GM12874 (cell line): ENCODE results near the gene SCEL.
A peak's percentile ranks its signal among the peaks of the same experiment; 100 is the strongest.

ENCODE experiments used
- TF ChIP-seq, protein P1 (sequence below): IDR thresholded peaks from 2 replicates; pipeline ENCODE4 v1.5.1; 2011; ENCODE audit warnings: low read depth, mild to moderate bottlenecking, control low read depth, low read length, moderate library complexity; ENCODE audit not compliant: insufficient read depth

SCEL gene, protein sequence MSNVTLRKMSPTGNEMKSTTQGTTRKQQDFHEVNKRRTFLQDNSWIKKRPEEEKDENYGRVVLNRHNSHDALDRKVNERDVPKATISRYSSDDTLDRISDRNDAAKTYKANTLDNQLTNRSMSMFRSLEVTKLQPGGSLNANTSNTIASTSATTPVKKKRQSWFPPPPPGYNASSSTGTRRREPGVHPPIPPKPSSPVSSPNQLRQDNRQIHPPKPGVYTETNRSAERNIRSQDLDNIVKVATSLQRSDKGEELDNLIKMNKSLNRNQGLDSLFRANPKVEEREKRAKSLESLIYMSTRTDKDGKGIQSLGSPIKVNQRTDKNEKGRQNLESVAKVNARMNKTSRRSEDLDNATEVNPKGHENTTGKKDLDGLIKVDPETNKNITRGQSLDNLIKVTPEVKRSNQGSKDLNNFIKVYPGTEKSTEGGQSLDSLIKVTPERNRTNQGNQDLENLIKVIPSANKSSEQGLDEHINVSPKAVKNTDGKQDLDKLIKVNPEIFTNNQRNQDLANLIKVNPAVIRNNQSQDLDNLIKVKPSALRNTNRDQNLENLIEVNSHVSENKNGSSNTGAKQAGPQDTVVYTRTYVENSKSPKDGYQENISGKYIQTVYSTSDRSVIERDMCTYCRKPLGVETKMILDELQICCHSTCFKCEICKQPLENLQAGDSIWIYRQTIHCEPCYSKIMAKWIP

DNA sequence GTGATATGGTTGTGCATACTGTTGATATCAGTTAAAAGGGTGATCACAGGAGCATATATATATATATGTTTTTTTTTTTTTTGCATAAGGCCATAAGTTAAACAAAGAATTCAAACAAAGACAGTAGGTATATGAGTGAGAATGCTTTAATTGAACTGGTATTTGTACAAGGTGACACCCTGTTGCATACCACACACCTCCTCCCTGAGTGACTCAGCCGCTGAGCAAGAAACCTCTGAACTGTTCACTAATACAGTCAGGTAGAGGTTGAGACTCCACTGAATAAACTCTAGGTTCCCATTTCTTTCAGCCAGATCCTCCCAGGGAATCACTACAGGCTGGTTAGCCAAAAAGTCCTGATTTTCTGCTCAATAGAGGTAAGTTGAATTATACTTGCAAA lies at the start of gene SCEL:
TSS of gene SCEL (plus strand) at position 259 of the 400 bp plus-strand sequence. CDS start 20,170 bp downstream, outside the sequence.
- TF ChIP-seq, protein P1, sequence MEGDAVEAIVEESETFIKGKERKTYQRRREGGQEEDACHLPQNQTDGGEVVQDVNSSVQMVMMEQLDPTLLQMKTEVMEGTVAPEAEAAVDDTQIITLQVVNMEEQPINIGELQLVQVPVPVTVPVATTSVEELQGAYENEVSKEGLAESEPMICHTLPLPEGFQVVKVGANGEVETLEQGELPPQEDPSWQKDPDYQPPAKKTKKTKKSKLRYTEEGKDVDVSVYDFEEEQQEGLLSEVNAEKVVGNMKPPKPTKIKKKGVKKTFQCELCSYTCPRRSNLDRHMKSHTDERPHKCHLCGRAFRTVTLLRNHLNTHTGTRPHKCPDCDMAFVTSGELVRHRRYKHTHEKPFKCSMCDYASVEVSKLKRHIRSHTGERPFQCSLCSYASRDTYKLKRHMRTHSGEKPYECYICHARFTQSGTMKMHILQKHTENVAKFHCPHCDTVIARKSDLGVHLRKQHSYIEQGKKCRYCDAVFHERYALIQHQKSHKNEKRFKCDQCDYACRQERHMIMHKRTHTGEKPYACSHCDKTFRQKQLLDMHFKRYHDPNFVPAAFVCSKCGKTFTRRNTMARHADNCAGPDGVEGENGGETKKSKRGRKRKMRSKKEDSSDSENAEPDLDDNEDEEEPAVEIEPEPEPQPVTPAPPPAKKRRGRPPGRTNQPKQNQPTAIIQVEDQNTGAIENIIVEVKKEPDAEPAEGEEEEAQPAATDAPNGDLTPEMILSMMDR, result no peak

DNA sequence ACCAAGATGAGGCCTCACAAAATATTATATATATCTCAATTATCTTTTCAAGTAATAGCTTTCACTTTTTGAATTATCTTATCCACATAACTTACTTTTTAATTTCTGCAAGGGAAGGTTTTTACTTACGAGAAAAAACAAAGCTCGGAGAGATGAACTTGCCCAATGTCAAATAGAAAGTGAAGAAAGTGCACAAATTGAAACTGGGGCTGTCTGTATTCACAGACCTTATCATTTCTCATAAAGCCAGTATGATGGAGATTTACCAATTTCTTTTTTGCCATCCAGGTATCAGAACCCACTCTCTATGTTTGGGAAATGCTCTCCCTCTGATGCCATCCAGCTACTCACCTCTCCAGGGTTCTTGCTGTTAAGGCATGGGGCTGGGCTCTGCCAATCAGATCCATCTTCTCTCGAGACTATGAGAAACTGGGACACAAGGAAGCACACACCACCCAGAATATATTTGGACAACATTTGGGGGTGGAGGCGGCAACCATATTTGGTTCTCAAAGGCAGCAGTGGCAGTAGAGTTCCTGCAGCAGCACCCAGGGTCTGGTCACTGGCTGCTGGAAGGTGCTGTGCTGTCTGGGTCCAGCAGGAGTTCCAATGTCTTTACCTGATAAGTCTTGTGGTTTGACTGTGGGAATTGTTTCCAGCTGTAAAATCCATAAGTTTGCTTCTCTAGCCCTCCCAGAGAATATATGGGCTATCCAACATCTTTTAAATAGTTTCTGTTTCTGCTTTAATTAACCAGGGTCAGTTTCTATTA lies 45.8 kb upstream of the SCEL start:
- TF ChIP-seq, protein P1, result no peak

DNA sequence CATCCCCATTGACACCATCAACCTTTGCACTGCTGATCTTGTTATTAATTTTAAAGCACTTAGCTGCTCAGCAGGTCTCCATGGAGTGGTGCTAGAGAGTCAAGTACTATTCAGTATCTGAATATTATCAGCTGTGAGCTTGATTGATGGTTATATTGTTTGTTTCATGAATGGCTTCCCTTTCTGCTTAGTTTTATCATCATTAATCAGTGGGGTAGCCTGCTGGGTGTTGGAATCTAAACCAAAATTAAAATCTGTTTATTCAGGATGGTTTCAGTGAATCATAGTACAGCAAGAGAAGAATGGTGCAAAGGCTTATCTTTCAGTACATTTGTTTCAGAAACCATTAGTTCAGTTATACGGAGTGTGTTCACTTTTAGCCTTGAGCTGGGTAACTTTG lies 42.5 kb upstream of the SCEL start:
- TF ChIP-seq, protein P1, result peak; percentile 53; the same call in 1 of the 2 replicates

DNA sequence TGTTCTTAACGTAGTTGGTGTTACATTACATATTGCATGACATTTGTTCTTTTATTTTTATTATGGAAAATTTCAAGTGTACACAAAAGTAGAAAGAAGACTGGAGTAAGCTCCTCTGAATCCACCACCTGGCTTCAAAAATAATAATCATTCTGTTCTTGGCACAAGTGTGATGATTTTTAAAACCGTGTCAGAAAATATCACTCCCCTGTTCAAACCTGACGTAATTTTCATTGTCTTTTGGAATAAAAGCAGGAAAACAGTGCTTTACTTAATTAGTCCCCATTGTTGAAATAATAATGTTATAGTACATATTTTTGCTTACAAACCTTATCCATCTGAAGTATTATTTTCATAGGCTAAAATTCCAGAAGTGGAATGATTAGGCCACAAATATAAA lies 41.3 kb upstream of the SCEL start:
- TF ChIP-seq, protein P1, result no peak

DNA sequence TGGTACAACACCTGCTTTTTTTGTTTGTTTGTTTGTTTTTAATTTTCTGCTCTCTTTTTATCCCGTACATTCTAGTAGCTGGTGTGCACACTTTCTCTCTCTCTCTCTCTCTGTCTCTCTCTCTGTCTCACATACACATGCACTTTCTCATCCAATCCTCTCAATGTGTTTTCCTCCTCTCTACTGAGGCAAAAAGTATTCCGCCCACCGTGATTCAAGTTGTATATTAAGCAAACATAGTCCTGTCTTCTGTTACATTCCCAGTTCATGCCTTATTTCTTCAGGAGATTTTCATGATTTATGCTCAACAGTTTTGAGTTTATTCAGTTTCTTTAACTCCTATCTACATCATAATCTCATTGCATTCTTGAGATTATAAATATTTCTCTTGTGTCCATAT lies 38.2 kb upstream of the SCEL start:
- TF ChIP-seq, protein P1, result no peak

DNA sequence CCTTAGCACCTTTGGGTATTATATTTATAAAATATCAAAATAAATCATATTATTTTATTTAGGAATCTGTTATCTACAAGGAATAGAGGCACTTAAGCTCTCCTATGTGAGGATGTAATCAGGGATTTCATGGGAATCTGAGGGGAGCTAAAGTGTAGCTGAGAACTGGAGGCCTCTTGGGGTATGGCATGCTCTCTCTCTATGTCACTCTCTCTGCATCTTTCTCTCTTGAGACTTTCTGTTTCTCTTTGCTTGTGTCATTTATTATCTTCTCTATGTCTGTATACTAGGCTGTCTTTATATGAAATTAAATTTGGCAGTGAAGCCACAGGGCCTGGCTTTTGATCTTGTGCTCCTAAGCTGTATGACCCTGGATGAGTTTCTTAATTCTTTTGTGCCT lies 37.7 kb upstream of the SCEL start:
- TF ChIP-seq, protein P1, result no peak
